Bronchial epithelial cell (primary cell): Measurements from ENCODE around the gene ARHGAP45. TPM values are rescaled to one million over a fixed set of nuclear protein-coding genes. Genes with fewer than 3 reads are reported as not detected.
A peak's percentile ranks its signal among the peaks of the same experiment; 100 is the strongest.
"Not testable (repeated sequence)": the region's sequence is repeated elsewhere in the genome, so short reads cannot be mapped to it uniquely, and the experiment has no call there.

Experiments
- DNase-seq: peaks from one replicate; pipeline ENCODE4 v3.0.0-alpha.2; 2010; ENCODE audit warnings: low read depth
- FAIRE-seq: peaks from 2 replicates; lab custom pipeline; 2011; peaks lifted over from hg19 to GRCh38; lab: Jason Lieb, UNC
- H3K27me3 ChIP-seq: 2 replicates; pipeline ENCODE4 v1.5.1; 2011; ENCODE audit warnings: low read length; ENCODE audit not compliant: control insufficient read depth, insufficient read depth
- H3K36me3 ChIP-seq: 2 replicates; pipeline ENCODE4 v1.5.1; 2011; ENCODE audit warnings: low read length; ENCODE audit not compliant: control insufficient read depth, insufficient read depth
- H3K4me3 ChIP-seq: 2 replicates; pipeline ENCODE4 v1.5.1; 2011; ENCODE audit warnings: mild to moderate bottlenecking, low read depth, low read length, control low read depth
- total RNA-seq: library from RNA; depleted of rRNA; stranded (reverse); fragments of >200 nt; gene quantifications from 2 replicates; pipeline ENCODE4 v1.2.1, GENCODE V29; 2014
- TF ChIP-seq, protein P1 (sequence below): IDR thresholded peaks from 2 replicates; pipeline ENCODE4 v1.5.1; 2011; ENCODE audit warnings: mild to moderate bottlenecking, moderate library complexity, low read length, control low read depth, inconsistent platforms; ENCODE audit not compliant: insufficient read depth, severe bottlenecking

Gene ARHGAP45
- total RNA-seq, 1 donor from 2014 or later, result 11.8 TPM

DNA sequence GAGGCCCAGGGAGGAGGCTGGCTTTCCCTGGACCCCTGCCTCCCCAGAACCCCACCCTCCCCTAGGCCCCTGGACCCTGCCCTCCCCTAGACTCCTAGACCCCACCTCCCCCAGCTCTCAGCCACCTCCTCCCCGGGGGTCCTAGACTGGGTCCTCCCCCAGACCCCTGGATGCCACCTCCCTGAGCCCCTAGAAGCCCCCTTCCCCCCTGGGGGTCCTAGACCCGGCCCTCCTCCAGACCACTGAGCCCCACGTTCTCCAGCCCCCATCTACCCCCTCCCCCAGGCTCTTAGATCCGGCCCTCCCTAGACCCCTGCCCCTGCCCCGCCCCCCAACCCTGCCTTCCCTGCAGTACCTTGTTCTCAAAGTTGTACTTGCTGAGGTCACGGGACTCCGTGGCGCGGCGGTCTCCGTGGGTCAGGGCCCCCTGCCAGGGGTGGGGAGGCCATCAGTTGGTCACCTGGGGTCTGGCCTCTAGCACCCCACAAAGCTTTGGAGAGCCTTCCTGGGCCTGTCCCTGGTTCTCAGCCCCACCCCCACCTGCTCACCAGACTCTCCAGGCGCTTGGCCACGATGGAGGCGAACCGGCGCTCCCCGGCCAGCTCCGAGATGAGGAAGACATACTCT is 44.8 kb downstream of the ARHGAP45 start:
- Histone ChIP-seq H3K27me3 (no peaks in the 10 kb centered on the region), H3K36me3 (peaks cover 37% of the 10 kb centered on the region), H3K4me3 (no peak overlapping the region)
- TF ChIP-seq, protein P1, sequence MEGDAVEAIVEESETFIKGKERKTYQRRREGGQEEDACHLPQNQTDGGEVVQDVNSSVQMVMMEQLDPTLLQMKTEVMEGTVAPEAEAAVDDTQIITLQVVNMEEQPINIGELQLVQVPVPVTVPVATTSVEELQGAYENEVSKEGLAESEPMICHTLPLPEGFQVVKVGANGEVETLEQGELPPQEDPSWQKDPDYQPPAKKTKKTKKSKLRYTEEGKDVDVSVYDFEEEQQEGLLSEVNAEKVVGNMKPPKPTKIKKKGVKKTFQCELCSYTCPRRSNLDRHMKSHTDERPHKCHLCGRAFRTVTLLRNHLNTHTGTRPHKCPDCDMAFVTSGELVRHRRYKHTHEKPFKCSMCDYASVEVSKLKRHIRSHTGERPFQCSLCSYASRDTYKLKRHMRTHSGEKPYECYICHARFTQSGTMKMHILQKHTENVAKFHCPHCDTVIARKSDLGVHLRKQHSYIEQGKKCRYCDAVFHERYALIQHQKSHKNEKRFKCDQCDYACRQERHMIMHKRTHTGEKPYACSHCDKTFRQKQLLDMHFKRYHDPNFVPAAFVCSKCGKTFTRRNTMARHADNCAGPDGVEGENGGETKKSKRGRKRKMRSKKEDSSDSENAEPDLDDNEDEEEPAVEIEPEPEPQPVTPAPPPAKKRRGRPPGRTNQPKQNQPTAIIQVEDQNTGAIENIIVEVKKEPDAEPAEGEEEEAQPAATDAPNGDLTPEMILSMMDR, result no peak
- no peak for DNase-seq
- FAIRE-seq, result no peak

DNA sequence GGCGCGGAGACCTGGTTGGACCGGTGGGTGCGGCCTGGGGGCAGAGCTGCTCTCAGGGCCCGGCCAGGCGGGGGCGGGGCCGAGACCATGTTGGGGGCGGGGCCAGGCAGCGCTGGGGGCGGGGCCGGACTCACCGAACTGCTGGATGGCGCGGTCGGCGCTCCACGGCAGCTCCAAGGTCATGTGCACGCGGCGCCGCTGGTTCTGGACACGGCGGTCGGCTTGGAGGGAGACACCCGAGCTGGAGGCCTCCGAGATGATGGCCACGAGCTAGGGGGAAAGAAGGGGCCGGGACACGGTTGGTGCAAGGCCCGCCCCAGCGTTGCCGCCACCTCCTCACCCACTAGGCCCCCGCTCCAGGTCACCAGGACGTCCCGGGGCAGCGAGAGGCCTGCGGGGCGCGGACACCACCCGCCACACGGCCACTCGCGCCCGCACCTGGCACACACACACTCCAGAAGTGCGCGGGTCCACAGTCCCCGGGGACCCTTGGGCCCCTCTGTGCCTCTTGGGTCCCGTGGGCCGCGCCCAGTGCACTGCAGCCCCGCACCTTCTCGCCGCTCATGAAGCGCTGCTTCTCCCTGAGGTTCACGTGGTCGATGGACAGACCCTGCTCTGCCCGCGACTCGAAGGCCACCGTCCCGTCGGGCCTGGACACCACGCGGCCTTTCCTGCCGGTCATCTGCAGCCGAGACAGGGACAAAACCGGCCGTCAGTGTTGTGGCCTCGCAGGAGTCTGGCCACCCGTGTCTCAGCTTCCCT is 45.5 kb downstream of the ARHGAP45 start:
- H3K27me3 ChIP-seq, result no peaks in the 10 kb centered on the region
- DNase-seq (peak; percentile 31), FAIRE-seq (no peak)
- H3K36me3 ChIP-seq, result peaks cover 39% of the 10 kb centered on the region
- TF ChIP-seq, protein P1, result no peak
- H3K4me3 ChIP-seq, result no peak overlapping the region

DNA sequence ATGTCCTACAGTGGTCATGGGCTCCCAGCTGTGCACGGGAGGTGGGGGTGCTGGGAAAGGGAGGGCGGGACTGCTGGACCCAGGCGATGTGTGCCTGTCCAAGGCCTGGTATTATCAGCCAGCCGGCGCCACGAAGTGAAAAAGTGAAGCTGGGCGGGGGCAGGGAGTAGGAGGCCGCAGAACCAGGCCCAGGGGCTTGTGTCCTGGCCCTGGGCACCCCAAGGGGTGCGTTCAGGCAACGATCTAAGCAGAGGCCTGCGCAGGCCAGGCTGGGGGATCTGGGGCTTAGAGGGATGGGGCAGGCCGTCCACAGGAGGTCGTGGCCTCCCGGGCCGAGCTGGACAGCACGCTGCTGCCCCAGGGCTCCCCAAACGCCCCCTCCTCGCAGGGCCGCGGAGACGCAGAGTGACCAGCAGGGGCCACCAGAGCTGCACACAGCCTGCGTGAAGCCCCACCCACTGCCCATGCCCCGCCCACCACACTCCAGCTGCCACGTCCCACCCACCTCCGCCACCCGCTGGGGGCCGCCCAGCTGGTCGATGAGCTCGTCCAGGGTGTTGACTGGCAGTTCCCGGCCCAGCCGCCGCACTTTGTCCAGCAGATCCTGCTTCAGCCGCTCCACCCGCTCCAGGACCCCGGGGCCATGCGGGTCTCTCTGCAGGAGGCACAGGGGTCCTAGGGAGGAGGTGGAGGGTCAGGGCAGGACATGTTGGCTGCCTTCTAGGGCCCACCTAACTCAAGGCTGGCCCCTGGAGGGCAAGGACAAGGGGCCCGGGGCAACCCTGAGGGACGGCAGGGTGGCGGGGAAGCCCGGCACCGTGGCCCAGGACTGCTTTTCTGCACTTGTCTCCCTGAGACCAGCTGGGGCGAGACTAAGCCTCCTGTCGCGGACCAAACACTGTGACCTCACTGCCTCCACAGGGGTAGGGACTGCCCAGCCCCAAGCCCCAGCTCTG is 46.3 kb downstream of the ARHGAP45 start:
- H3K27me3 ChIP-seq, result no peaks in the 10 kb centered on the region
- TF ChIP-seq, protein P1, result peak; percentile 87
- FAIRE-seq (no peak), DNase-seq (peak; percentile 73)
- no peak overlapping the region for H3K4me3 ChIP-seq
- H3K36me3 ChIP-seq, result peaks cover 45% of the 10 kb centered on the region

DNA sequence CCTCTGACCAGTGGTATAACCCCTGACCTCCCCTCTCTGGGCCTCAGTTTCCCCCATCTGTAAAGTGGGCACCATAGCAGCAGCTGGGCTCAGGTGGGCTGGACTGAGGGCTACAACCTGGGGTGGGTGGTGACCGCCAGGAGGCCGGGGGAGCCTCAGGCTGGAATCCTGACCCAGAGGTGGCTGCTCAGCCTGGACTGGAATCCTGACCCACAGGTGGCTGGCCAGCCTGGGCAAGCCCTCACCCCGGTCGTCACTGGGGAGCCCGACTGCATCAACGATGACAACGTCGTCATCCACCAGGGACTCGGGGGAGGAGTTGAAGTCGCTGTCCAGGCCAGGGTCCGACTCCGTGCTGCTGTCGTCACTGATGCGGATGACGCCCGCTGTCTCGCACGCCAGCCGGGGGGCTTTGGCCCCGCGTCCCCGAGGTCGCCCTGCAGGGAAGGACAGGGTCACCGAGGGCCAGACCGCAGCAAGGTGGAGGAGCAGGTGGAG is 47.1 kb downstream of the ARHGAP45 start:
- FAIRE-seq (no peak), DNase-seq (no peak)
- Histone ChIP-seq H3K4me3 (no peak overlapping the region), H3K36me3 (peaks cover 47% of the 10 kb centered on the region), H3K27me3 (no peaks in the 10 kb centered on the region)
- TF ChIP-seq, protein P1, result no peak

DNA sequence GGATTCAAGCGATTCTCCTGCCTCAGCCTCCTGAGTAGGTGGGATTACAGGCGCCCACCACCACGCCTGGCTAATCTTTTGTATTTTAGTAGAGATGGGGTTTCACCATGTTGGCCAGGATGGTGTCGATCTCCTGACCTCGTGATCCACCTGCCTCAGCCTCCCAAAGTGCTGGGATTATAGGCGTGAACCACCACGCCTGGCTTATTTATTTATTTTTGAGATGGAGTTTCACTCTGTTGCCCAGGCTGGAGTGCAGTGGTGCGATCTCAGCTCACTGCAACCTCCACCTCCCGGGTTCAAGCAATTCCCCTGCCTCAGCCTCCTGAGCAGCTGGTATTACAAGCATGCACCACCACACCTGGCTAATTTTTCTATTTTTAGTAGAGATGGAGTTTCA is 47.8 kb downstream of the ARHGAP45 start:
- not testable (repeated sequence) for H3K27me3 ChIP-seq, H3K4me3 ChIP-seq, FAIRE-seq, DNase-seq
- peaks cover 51% of the 10 kb centered on the region for H3K36me3 ChIP-seq
